ENCODE results near the gene FBXO21. TPM values are rescaled to one million over a fixed set of nuclear protein-coding genes. Genes with fewer than 3 reads are reported as not detected.
A peak's percentile ranks its signal among the peaks of the same experiment; 100 is the strongest.

Gene FBXO21
- total RNA-seq, 1 donor from 2014 or later: 33.5 TPM

DNA sequence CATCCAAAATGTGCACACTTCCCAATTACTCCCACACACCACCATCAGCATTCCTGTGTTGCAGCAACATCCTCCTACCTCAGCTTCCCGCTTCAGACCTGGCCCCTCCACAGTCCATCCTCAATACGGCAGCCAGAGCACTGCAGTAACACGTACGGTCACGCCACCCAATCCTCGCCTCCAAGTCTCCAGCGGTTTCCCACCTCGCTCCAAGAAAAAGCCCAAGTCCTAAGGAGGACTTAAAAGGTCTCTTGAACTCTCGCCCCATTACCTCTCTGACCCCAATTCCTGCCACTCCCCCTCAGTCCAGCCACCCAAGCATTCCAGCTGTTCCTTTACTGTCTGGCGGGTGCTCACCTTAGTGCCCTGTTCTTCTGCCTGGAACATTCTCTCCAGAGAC lies 12.0 kb downstream of the FBXO21 start:
- intact Hi-C loops (cut with micrococcal nuclease): no loop called here
- ATAC-seq (no peak), DNase-seq (no peak)

DNA sequence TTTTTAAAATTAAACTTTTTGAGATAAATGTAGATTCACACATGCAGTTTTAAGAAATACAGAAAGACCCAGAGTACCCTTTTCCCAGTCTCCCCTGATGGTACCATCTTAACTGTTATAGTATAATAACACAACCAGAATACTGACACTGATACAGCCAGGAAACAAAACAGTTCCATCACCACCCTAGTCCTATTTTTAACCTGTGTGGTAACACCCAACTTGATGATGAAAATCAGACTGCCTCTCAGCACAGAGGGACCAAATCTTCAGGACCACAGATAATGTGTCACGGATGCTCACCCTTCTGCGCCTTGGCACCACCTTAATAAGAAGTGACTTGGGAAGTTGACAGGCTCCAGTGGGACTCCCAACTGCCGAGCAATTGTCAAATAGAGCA lies 18.1 kb downstream of the FBXO21 start:
- DNase-seq: no peak
- intact Hi-C loops (cut with micrococcal nuclease): no loop called here
- peak; percentile 59 for ATAC-seq

DNA sequence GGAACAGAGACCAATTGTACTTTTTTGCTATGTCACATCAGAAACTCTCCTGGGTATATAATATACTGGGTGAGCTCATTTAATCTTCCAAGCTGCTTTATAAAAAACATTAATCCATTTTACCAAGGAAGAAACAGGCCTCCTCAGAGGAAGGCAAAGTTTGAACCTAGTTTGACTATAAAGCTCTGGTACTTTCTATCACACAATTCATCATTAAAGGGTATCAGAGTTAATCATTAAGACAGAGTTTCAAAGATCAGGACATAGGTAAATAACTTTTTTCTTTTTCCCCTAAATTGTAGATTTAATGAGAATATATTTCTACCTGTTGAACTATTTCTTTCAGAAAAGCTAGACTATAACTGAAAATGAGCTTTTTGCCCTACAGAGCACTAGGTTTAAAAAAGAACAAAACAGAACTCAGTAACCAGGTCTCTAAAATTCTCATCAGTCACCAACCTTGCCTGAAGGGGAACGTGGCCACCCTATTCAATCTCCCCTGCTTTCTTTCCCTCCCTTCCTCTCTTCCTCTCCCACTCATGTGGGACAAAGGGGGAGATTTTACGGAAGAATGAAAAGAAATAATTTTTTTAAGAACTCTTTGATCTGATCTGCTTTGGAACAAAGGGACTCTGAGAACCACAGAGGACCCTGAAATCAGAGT lies 18.6 kb downstream of the FBXO21 start:
- intact Hi-C loops (cut with micrococcal nuclease): no loop called here
- no peak for DNase-seq
- no peak for ATAC-seq

- intact Hi-C loops (cut with micrococcal nuclease): no loop called here
- ATAC-seq (no peak), DNase-seq (no peak)
Measured at GRCh38 chr12:117169548-117169947, 20.7 kb downstream of the FBXO21 start.

DNA sequence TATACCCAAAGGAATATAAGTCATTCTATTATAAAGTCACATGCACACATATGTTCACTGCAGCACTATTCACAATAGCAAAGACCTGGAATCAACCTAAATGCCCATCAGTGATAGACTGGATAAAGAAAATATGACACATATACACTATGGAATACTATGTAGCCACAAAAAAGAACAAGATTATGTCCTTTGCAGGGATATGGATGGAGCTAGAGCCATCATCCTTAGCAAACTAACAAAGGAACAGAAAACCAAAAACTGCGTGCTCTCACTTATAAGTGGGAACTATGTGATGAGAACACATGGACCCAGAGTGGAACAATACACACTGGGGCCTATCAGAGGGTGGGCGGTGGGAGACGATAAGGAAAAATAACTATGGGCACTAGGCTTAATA lies 21.3 kb downstream of the FBXO21 start:
- DNase-seq: no peak
- intact Hi-C loops (cut with micrococcal nuclease): no loop called here
- ATAC-seq: no peak

DNA sequence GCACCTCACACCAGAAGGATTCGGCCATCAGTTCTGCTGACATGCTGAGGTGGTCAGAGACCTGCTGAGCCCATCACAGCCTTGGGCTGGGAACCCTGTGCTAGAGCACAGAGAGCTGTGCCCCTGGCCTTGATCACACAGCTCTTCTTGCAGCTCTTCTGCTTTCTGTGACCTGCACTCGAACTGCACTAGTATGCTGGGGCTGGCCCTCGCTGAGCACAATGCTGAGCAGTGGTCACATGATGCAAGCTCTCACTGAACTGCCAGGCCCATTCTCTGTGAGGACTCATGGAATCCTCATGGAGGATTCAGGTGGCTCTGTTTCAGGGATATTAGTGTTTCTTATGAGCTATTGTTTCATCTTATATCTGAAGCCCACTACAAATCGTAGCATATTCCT lies 22.5 kb downstream of the FBXO21 start:
- intact Hi-C loops (cut with micrococcal nuclease): no loop called here
- ATAC-seq: peak; percentile 49
- no peak for DNase-seq

DNA sequence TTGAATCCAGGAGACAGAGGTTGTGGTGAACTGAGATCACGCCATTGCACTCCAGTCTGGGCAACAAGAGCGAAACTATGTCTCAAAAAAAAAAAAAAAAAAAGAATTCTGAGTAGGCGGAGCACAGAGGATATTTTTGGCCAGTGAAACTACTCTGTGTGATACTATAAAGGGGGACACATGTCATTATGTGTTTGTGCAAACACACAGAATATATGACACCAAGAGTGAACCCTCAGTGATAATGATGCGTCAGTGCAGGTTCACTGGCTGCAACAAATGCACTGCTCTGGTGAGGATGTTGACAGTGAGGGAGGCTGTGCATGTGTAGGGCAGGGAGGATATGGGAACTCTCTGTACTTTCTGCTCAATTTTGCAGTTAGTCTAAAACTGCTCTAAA lies 24.2 kb downstream of the FBXO21 start:
- peak; percentile 13 for ATAC-seq
- DNase-seq: no peak
- intact Hi-C loops (cut with micrococcal nuclease): no loop called here

DNA sequence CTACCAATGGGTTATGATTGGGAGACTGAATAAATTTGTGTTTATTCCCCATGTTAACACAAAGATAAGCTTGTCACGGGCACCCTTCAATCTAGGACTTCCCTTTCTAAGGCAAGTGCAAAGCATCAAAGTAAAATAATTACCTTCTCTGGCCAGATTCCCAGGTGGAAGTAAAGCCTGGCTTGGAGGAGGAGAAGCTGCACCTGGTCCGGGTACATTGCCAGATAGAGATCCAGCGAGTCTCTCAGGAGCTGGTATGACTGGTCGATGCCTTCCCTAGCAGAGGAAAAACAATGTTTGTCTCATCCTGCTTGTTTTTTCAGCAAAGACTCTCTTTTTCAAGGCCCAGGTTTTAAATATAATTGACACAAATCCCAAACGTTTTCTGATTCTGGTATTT lies 24.9 kb downstream of the FBXO21 start:
- intact Hi-C loops (cut with micrococcal nuclease): no loop called here
- no peak for ATAC-seq
- no peak for DNase-seq

DNA sequence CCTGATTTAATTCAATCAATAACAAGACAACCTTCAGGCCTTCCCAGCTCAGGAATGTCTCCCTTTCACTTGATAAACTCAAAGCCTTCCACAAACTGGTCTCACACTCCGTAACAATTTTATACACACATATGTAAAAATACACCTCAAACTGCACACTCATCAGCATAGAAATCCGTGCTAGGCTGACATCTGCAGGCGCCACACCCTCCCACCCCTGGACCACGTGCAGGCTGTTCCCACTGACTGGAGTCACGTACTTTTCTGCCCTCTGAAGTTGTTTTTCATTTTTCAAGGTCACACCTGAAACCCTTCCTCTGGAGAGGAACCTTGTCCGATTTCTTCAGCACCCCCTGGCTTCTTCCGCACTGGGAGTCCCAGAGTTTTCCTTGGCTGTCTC lies 27.6 kb downstream of the FBXO21 start:
- intact Hi-C loops (cut with micrococcal nuclease): no loop called here
- ATAC-seq: no peak
- no peak for DNase-seq

- intact Hi-C loops (cut with micrococcal nuclease): no loop called here
- no peak for DNase-seq
- no peak for ATAC-seq
Measured at GRCh38 chr12:117162167-117162539, 28.1 kb downstream of the FBXO21 start.

DNA sequence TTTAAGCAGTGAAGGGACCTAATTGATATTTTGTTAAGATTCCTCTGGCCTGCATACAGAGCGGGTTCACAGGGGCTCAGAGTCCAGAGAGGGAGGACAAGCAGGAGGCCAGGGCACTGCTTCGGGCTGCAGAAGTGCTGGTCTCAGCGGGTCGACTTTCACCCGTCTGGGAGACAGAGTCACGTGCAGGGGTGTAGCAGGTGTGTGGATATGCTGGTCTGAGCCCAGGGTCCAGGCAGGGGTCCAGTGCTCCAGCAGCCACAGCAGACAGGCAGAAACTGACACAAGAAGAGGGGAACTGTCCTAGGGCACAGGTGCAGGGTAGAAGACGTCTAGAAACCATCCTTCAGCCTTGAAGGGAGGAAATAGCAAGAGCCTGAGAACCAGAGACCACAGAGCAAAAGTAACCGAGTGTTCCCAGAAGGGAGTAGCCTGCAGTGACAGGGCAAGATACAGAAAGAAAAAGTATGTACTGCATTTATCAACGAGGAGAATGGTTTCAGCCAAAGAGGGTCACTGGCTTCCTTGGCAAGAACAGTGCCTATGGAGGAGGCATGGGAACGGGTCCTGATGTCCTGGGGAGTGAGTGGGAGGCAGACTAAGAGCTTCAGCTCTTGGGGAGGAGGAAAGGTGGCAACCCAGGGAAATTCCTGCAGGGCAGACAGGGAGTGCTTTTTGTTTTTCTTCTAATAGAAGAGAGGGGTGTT lies 28.7 kb downstream of the FBXO21 start:
- ATAC-seq: no peak

DNA sequence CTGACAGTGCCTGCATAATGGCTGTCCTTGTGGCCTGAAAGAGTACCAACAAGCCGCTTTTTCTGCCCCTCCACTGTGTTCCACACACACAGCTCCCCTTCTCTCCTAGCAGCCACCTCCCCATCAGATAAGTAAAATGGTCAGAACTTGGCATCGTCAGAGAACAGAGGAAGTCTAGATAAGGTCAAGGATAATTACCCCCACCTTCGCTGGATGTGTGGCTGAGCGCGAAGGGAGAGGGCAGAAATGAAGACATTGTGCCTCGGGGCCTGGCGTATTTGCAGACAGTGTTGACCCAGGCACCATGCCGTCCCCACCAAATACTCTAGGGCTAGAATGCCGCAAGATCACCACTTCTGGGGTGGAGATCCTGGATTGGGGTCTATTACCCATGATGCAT lies 30.6 kb downstream of the FBXO21 start:
- DNase-seq: no peak
- no peak for ATAC-seq
- intact Hi-C loops (cut with micrococcal nuclease): loop anchor here (10.0 kb wide), 1 partner anchor 135 kb away; no protein-coding TSS in a partner anchor

More for the DNA sequence above, 28.7 kb downstream of the FBXO21 start:
- intact Hi-C loops (cut with micrococcal nuclease): no loop called here
- no peak for DNase-seq

DNA sequence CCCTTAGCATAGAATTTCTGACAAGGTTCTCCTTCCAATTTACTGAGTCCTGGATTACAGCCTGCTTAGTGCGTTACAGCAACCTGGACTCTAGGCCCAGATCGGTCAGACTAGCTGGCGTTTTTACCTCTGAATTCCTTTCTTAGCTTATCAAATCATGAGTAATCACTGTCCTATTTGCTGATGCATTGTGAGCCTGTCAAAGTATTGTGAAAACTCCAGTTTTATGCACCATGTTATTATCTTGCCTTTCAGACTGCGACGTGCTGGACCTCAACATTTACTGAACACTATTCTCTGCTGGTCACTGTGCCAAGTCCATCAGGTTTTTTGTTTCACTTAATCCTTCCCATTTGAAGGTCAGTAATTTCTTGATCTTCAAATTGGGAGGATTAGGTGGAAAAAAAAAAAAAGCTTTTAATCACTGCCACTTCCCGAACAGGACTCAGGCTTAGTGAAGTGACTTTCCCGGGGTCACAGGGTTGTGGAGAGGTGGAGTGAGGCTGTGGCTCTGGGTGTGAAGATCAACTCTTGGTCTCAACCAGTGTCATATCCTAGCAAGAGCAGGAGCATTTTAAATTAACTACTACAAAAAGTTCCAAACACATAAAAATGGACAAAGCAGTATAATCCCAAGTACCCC lies 31.2 kb downstream of the FBXO21 start:
- intact Hi-C loops (cut with micrococcal nuclease): loop anchor here (10.0 kb wide), 1 partner anchor 134 kb away; no protein-coding TSS in a partner anchor
- ATAC-seq (no peak), DNase-seq (no peak)

DNA sequence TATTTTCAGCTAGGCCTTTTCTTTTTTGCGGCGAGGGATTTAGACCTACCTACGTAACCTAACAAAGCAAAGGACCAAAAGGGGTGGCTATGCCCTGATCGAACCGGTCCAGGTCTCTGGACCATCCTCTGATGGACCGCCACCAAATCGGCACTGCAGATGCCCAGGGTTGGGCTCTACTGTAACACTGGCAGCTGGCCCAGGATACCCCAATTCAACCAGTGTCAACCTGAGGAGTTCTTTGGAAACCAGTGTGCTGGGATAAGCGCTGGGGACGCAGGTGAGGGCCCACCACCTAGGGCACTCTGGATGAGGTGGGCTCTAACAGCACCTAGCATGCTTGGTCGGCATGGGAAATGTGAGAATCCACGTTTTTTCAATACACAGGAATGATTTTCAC lies 32.2 kb downstream of the FBXO21 start:
- intact Hi-C loops (cut with micrococcal nuclease): loop anchor here (10.0 kb wide), 1 partner anchor 133 kb away; no protein-coding TSS in a partner anchor
- no peak for ATAC-seq
- DNase-seq: no peak

GRCh38 chr12:117155278-117156060 lies 34.8 kb downstream of the FBXO21 start:
- peak; percentile 56 for ATAC-seq
- intact Hi-C loops (cut with micrococcal nuclease): loop anchor here (10.0 kb wide), 1 partner anchor 131 kb away; no protein-coding TSS in a partner anchor
- peak; percentile 64 for DNase-seq

- no peak for DNase-seq
- peak; percentile 35 for ATAC-seq
- intact Hi-C loops (cut with micrococcal nuclease): loop anchor here (10.0 kb wide), 1 partner anchor 128 kb away; no protein-coding TSS in a partner anchor
Measured at GRCh38 chr12:117152793-117153775, 37.2 kb downstream of the FBXO21 start.

- intact Hi-C loops (cut with micrococcal nuclease): loop anchor here (10.0 kb wide), 1 partner anchor 127 kb away; no protein-coding TSS in a partner anchor
- no peak for DNase-seq
- no peak for ATAC-seq
Measured at GRCh38 chr12:117151403-117152031, 38.8 kb downstream of the FBXO21 start.

DNA sequence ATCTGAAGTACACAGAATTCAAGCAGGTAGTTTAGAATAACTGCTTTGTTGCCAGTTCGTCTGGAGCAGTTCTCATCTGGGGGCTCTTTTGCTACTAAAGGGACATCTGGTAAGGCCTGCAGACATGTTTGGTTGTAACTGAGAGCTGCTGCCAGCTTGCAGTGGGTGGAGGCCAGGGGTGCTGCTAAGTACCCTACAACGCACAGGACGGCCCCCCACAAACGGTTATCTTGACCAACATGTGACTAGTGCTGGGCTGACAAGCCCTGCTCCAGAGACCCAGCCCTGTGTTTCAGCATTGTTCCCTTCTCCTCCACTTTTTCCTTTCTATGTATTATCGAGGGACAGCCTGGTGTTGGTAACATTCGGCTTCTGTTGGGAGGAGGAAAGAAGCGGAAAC lies 40.8 kb downstream of the FBXO21 start:
- intact Hi-C loops (cut with micrococcal nuclease): no loop called here
- DNase-seq (no peak), ATAC-seq (no peak)

All from left ventricle myocardium superior (tissue), 1 donor.